Astrocyte (in vitro differentiated cells and primary cell): ENCODE results near the gene GH1. TPM values are rescaled to one million over a fixed set of nuclear protein-coding genes. Genes with fewer than 3 reads are reported as not detected.

Experiments
- DNase-seq: peaks from one replicate; pipeline ENCODE4 v3.0.0-alpha.2; 2010; ENCODE audit warnings: low read depth
- FAIRE-seq: peaks from 2 replicates; lab custom pipeline; 2011; peaks lifted over from hg19 to GRCh38; lab: Jason Lieb, UNC
- H2AFZ ChIP-seq: 2 replicates; pipeline ENCODE4 v1.6.0; 2012; ENCODE audit warnings: low read depth, low read length, inconsistent platforms
- H3K27ac ChIP-seq: 2 replicates; pipeline ENCODE4 v1.5.1; 2011; ENCODE audit warnings: low read depth, low read length, inconsistent platforms
- H3K27me3 ChIP-seq: 2 replicates; pipeline ENCODE4 v1.6.0; 2011; ENCODE audit warnings: low read length, inconsistent platforms; ENCODE audit not compliant: insufficient read depth
- H3K36me3 ChIP-seq: 2 replicates; pipeline ENCODE4 v1.5.1; 2011; ENCODE audit warnings: low read length, inconsistent platforms; ENCODE audit not compliant: insufficient read depth
- H3K4me1 ChIP-seq: 2 replicates; pipeline ENCODE4 v1.5.1; 2011; ENCODE audit warnings: low read length, inconsistent platforms; ENCODE audit not compliant: insufficient read depth
- H3K4me2 ChIP-seq: 2 replicates; pipeline ENCODE4 v1.6.0; 2012; ENCODE audit warnings: low read length, inconsistent platforms
- H3K4me3 ChIP-seq: 2 replicates; pipeline ENCODE4 v1.5.1; 2011; ENCODE audit warnings: low read depth, mild to moderate bottlenecking, low read length, inconsistent platforms; ENCODE audit not compliant: insufficient read depth
- H3K79me2 ChIP-seq: 2 replicates; pipeline ENCODE4 v1.6.0; 2012; ENCODE audit warnings: mild to moderate bottlenecking, low read length, inconsistent platforms; ENCODE audit not compliant: insufficient read depth
- H3K9ac ChIP-seq: 2 replicates; pipeline ENCODE4 v1.6.0; 2012; ENCODE audit warnings: mild to moderate bottlenecking, low read length, inconsistent platforms
- H3K9me3 ChIP-seq: 2 replicates; pipeline ENCODE4 v1.5.1; 2012; ENCODE audit warnings: low read depth, mild to moderate bottlenecking, low read length, inconsistent platforms; ENCODE audit not compliant: insufficient read depth
- H4K20me1 ChIP-seq: 2 replicates; pipeline ENCODE4 v1.6.0; 2012; ENCODE audit warnings: low read length, inconsistent platforms; ENCODE audit not compliant: insufficient read depth
- H3K27ac Mint-ChIP-seq: one replicate; pipeline ENCODE4 v1.8.0; 2021; ENCODE audit warnings: mild to moderate bottlenecking, mixed read lengths; ENCODE audit not compliant: unreplicated experiment
- H3K27me3 Mint-ChIP-seq: one replicate; pipeline ENCODE4 v1.8.0; 2021; ENCODE audit warnings: low read depth, mixed read lengths; ENCODE audit not compliant: unreplicated experiment
- H3K36me3 Mint-ChIP-seq: one replicate; pipeline ENCODE4 v1.8.0; 2021; ENCODE audit warnings: low read depth, mixed read lengths; ENCODE audit not compliant: unreplicated experiment
- H3K4me1 Mint-ChIP-seq: one replicate; pipeline ENCODE4 v1.8.0; 2021; ENCODE audit warnings: low read depth, mixed read lengths; ENCODE audit not compliant: unreplicated experiment
- H3K4me3 Mint-ChIP-seq: one replicate; pipeline ENCODE4 v1.8.0; 2021; ENCODE audit warnings: mild to moderate bottlenecking, moderate library complexity, mixed read lengths; ENCODE audit not compliant: unreplicated experiment
- H3K9me3 Mint-ChIP-seq: one replicate; pipeline ENCODE4 v1.8.0; 2021; ENCODE audit warnings: mild to moderate bottlenecking, mixed read lengths; ENCODE audit not compliant: unreplicated experiment
- EZH2 ChIP-seq: IDR thresholded peaks from 2 replicates; pipeline ENCODE4 v1.6.1; 2012; ENCODE audit warnings: mild to moderate bottlenecking, low read length, inconsistent platforms; ENCODE audit not compliant: insufficient read depth
- total RNA-seq: library from RNA; stranded (reverse); gene quantifications from 2 replicates; pipeline ENCODE4 v1.2.1, GENCODE V29; 2021
- TF ChIP-seq, protein P1 (sequence below): IDR thresholded peaks from 2 replicates; pipeline ENCODE4 v1.5.1; 2011; ENCODE audit warnings: low read depth, mild to moderate bottlenecking, inconsistent platforms, low read length, moderate library complexity; ENCODE audit not compliant: insufficient read depth

Gene GH1
- total RNA-seq, 1 donor from 2014 or later: not detected

DNA sequence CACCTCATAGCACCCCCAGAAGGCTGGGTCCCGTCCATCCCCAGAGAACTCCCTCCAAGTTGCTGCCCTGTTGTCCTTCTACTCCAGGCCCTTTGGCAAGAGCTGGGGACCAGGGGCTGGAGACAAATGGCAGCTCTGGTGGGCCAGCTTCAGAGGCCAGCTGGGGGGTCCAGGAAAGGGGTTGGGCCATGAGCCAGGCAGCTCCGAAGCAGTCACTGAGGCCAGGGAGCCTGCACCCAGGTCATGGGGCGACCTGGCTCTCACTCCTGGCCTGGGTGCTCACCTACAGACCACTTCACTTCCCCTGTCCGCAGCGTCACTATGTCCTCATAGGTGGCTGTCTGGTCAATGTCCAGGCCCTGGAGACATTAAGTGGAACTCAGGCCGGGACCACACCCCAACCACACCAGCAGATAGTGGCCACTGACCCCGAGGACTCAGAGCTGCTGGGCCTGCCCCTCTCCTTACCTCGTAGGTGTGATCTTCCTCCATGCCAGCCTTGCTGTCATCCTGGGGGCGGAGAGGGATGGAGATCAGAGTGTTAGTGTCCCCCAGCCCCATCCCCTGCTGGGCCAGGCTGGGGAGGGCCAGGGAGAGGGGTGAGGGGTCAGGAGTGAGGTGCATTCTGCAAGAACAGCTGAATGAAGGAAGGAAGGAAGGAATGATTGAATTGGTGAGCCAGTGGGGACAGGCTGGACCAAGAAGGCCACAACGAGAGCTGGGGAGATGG is 10.5 kb upstream of the GH1 start:
- Histone ChIP-seq H3K36me3 (no peaks in the 10 kb centered on the region), H3K79me2 (no peaks in the 10 kb centered on the region), H4K20me1 (no peaks in the 10 kb centered on the region), H3K27me3 (no peaks in the 10 kb centered on the region), H3K27ac (no peak overlapping the region), H3K9ac (no peak overlapping the region), H3K4me2 (no peak overlapping the region), H3K4me1 (no peaks in the 10 kb centered on the region), H3K9me3 (no peaks in the 10 kb centered on the region), H2AFZ (no peak overlapping the region), H3K4me3 (no peak overlapping the region)
- peaks cover 8% of the 10 kb centered on the region for H3K27me3 Mint-ChIP-seq
- H3K4me1 Mint-ChIP-seq: no peaks in the 10 kb centered on the region
- FAIRE-seq: no peak
- no peak overlapping the region for H3K27ac Mint-ChIP-seq
- no peaks in the 10 kb centered on the region for H3K36me3 Mint-ChIP-seq
- no peak overlapping the region for H3K4me3 Mint-ChIP-seq
- no peak for DNase-seq
- no peak for TF ChIP-seq EZH2
- TF ChIP-seq, protein P1, sequence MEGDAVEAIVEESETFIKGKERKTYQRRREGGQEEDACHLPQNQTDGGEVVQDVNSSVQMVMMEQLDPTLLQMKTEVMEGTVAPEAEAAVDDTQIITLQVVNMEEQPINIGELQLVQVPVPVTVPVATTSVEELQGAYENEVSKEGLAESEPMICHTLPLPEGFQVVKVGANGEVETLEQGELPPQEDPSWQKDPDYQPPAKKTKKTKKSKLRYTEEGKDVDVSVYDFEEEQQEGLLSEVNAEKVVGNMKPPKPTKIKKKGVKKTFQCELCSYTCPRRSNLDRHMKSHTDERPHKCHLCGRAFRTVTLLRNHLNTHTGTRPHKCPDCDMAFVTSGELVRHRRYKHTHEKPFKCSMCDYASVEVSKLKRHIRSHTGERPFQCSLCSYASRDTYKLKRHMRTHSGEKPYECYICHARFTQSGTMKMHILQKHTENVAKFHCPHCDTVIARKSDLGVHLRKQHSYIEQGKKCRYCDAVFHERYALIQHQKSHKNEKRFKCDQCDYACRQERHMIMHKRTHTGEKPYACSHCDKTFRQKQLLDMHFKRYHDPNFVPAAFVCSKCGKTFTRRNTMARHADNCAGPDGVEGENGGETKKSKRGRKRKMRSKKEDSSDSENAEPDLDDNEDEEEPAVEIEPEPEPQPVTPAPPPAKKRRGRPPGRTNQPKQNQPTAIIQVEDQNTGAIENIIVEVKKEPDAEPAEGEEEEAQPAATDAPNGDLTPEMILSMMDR: no peak
- no peaks in the 10 kb centered on the region for H3K9me3 Mint-ChIP-seq

DNA sequence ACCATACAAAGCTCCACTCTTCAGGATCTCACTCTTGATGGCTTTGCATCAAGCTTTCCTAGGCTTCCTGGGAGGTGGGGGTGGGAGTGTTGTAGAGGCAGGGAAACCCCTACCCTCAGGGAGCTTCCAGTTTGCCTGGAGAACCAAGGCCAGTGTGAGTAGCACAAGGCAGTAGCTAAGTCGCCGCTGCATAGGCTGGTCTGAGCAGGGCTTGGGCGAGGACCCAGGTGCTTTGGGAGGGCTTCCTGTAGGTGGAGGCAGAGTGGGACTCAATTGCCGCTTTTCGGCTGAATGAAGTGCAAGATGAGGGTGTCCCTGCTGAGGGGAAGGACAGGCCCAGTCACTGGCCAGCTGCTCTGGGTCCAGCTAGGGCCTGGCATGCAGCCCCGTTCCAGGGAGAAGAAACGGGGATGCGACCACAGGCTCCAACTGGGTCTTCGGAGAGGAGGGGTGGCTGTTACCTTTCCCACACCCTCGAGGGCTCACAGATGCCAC is 9.6 kb upstream of the GH1 start:
- Mint-ChIP-seq H3K4me1 (no peaks in the 10 kb centered on the region), H3K36me3 (no peaks in the 10 kb centered on the region), H3K9me3 (no peaks in the 10 kb centered on the region), H3K27me3 (peaks cover 1% of the 10 kb centered on the region), H3K4me3 (no peak overlapping the region), H3K27ac (no peak overlapping the region)
- H3K9ac ChIP-seq: no peak overlapping the region
- TF ChIP-seq, protein P1: no peak
- TF ChIP-seq EZH2: no peak
- no peaks in the 10 kb centered on the region for H3K9me3 ChIP-seq
- DNase-seq (no peak), FAIRE-seq (no peak)
- no peaks in the 10 kb centered on the region for H3K27me3 ChIP-seq
- H4K20me1 ChIP-seq: no peaks in the 10 kb centered on the region
- H3K79me2 ChIP-seq: no peaks in the 10 kb centered on the region
- no peaks in the 10 kb centered on the region for H3K4me1 ChIP-seq
- no peak overlapping the region for H3K4me3 ChIP-seq
- no peak overlapping the region for H3K27ac ChIP-seq
- no peak overlapping the region for H3K4me2 ChIP-seq
- no peak overlapping the region for H2AFZ ChIP-seq
- no peaks in the 10 kb centered on the region for H3K36me3 ChIP-seq

DNA sequence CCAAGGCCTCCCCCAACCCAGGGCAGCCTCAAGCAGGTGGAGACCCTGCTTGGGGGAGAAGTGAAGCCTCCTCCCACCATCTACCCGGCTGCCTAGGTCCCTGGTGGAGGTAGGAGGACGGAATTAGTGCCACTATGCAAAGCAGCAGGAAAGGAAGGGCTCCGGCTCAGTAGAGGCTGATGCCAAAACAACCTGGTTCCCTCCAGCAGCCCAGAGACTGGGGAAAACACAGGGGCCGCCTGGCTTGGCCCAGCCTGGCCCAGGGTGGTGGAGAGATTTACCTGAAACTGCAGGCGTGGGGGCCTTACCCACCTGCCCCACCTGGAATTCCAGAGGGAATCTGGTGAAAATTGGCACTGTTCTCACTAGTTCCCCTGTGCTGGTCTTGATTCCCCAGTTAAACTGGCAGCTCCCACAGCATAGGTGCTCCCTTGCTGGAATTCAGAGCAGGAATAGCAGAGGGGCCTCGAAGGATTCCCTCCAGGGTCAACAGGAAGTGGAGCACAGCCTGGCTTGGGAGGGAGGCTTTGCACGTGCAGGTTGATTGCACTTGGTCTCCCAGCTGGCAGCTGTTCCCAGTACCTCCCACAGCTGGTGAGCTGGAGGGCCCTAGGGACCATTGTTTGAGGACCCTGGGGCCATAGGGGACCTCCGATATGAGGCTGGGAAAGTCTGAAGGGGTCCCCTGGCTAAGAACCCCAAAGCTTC is 9.0 kb upstream of the GH1 start:
- Histone ChIP-seq H3K4me3 (no peak overlapping the region), H3K9ac (no peak overlapping the region), H2AFZ (no peak overlapping the region), H4K20me1 (no peaks in the 10 kb centered on the region), H3K4me2 (no peak overlapping the region), H3K79me2 (no peaks in the 10 kb centered on the region), H3K4me1 (no peaks in the 10 kb centered on the region), H3K36me3 (no peaks in the 10 kb centered on the region), H3K9me3 (no peaks in the 10 kb centered on the region), H3K27ac (no peak overlapping the region), H3K27me3 (no peaks in the 10 kb centered on the region)
- Mint-ChIP-seq H3K36me3 (no peaks in the 10 kb centered on the region), H3K27ac (no peak overlapping the region), H3K9me3 (no peaks in the 10 kb centered on the region), H3K27me3 (peaks cover 2% of the 10 kb centered on the region), H3K4me1 (no peaks in the 10 kb centered on the region), H3K4me3 (no peak overlapping the region)
- no peak for DNase-seq
- TF ChIP-seq EZH2: no peak
- TF ChIP-seq, protein P1: no peak
- no peak for FAIRE-seq
